ENCODE data around the gene MACROH2A1. TPM values are rescaled to one million over a fixed set of nuclear protein-coding genes. Genes with fewer than 3 reads are reported as not detected.

The MACROH2A1 gene
- total and polyA plus RNA-seq, 9 of the 15 experiments (the other 6 are each of a cell fraction or from before 2014, with no cell fraction given) = 44.9 to 289 (median 193) TPM

DNA sequence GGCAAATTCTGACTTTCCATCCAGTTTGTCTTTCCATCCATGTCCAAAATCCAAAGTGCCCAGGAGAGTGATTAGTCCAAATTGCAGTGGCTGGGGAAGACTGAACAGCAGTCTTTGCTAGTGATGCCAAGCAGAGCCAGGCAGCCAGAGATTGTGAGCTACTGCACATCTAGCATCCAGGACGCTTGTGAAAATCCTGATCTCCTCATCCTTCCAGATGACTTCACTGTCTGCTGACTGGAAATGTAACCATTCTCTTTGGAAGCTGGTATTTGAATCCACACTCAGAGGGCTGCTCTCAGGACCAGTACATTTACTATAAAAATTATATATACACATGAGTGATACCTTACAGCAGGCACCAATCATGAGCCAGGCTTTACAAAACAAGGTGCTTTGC is 49.6 kb downstream of the MACROH2A1 start:
- ATAC-seq = no peak
- H3K9me3 ChIP-seq (replicated peaks; ENCODE audit: control insufficient read depth, insufficient read depth, low read depth, low read length) = no peaks in the 10 kb centered on the region
- no peak for FAIRE-seq
- H3K9me1 ChIP-seq (ENCODE audit: control insufficient read depth, insufficient read depth, low read length) = no peaks in the 10 kb centered on the region
- no peaks in the 10 kb centered on the region for H3K79me2 ChIP-seq (ENCODE audit: control insufficient read depth, insufficient read depth, low read length)
- TF ChIP-seq PYGO2 (tag; IDR thresholded peaks at IDR 0.05) = no peak
- TF ChIP-seq CREB1 (IDR thresholded peaks at IDR 0.05) = no peak
- TF ChIP-seq CREB1 (CRISPR knock-in tag; IDR thresholded peaks at IDR 0.05) = no peak
- TF ChIP-seq YY1 (IDR thresholded peaks at IDR 0.05; ENCODE audit: borderline replicate concordance in 1 of 3, control insufficient read depth in 1 of 3, extremely low read depth in 1 of 3, insufficient read depth in 3 of 3, insufficient read length in 1 of 3, insufficient replicate concordance in 2 of 3, low read depth in 1 of 3, low read length in 2 of 3) = no peak
- TF ChIP-seq, protein P1, sequence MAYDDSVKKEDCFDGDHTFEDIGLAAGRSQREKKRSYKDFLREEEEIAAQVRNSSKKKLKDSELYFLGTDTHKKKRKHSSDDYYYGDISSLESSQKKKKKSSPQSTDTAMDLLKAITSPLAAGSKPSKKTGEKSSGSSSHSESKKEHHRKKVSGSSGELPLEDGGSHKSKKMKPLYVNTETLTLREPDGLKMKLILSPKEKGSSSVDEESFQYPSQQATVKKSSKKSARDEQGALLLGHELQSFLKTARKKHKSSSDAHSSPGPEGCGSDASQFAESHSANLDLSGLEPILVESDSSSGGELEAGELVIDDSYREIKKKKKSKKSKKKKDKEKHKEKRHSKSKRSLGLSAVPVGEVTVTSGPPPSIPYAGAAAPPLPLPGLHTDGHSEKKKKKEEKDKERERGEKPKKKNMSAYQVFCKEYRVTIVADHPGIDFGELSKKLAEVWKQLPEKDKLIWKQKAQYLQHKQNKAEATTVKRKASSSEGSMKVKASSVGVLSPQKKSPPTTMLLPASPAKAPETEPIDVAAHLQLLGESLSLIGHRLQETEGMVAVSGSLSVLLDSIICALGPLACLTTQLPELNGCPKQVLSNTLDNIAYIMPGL (CRISPR knock-in tag; IDR thresholded peaks at IDR 0.05) = no peak
- TF ChIP-seq ZNF23 (CRISPR knock-in tag; IDR thresholded peaks at IDR 0.05) = no peak
- TF ChIP-seq ZFPM2 (CRISPR knock-in tag; IDR thresholded peaks at IDR 0.05) = no peak
- TF ChIP-seq ADNP (tag; IDR thresholded peaks at IDR 0.05) = no peak
- no peak for TF ChIP-seq ZNF431 (CRISPR knock-in tag; IDR thresholded peaks at IDR 0.05)
- no peak for TF ChIP-seq DNMT1 (IDR thresholded peaks at IDR 0.05)
- no peak for TF ChIP-seq YBX1 (IDR thresholded peaks at IDR 0.05)
- no peak for TF ChIP-seq FOXM1 (IDR thresholded peaks at IDR 0.05; ENCODE audit: low read depth)
- no peak for TF ChIP-seq FOXM1 (CRISPR knock-in tag; IDR thresholded peaks at IDR 0.05; ENCODE audit: low read depth)
- H4K20me1 ChIP-seq (replicated peaks; ENCODE audit: control insufficient read depth, insufficient read depth, low read length) = no peaks in the 10 kb centered on the region
- intact Hi-C loops (cut with micrococcal nuclease) = loop anchor here (5.0 kb wide), 1 partner anchor 78 kb away; no protein-coding TSS in a partner anchor
- ChIA-PET POLR2A (interaction anchor here (1.0 to 2.6 kb wide), 3 partner anchors 9 to 386 kb away, joined by 4 to 8 read pairs (median 4); no protein-coding TSS in a partner anchor), CTCF (ENCODE audit: low intra/inter-chr PET ratio) (no interaction called here)
- no peak overlapping the region for H2AFZ ChIP-seq (ENCODE audit: low read depth, low read length)
- in situ Hi-C loops (cut with MboI) = no loop called here
- no peak overlapping the region for H3K4me2 ChIP-seq (ENCODE audit: insufficient read depth, low read length)
- 64% methylated on average over 1 of the region's 1 CpG for WGBS (ENCODE audit: insufficient coverage, low coverage, missing lambda C conversion rate)
- no peaks in the 10 kb centered on the region for H3K27me3 ChIP-seq (ENCODE audit: control insufficient read depth in 2 of 2, insufficient read depth in 2 of 2, low read length in 2 of 2)
- DNase-seq (ENCODE audit: extremely low read depth in 1 of 4, low spot score in 3 of 4) = no peak
- H3K27ac ChIP-seq (ENCODE audit: extremely low read depth, low read depth, low read length) = no peak overlapping the region
- no TSS peak for BruUV-seq (replicated peaks)
- peaks cover 84% of the 10 kb centered on the region; the same call in 2 of the 3 replicates for H3K36me3 ChIP-seq (ENCODE audit: control insufficient read depth, insufficient read depth, low read length)
- no peaks in the 10 kb centered on the region for H3K4me1 ChIP-seq (replicated peaks in 1 of 2; ENCODE audit: control insufficient read depth in 2 of 2, insufficient read depth in 2 of 2, low read length in 2 of 2)
- H3K4me3 ChIP-seq = no peak overlapping the region
- no peak overlapping the region for H3K9ac ChIP-seq (ENCODE audit: insufficient read depth in 1 of 2, low read depth in 2 of 2, low read length in 2 of 2)

All from K562 (cell line).